Measurements from ENCODE around the gene CABLES1.

Gene CABLES1

DNA sequence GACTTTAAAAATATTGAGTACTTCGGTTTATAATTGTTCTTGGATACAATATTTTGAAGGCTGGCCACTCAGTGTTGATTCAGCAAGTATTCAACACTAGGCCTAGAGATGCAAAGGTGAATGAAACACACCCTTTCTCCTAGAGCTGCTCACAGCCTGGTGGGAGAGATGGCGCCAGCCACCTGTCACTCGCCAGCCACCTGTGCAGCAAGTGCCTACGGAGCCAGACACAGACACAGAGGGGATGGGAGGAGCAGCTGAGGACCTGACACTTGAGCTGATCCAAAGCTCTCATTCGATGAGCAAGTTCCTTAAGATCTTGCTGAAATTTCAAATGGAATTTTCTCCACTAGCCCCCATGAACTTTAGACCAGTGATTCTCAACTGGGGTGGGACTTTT lies 166.7 kb downstream of the CABLES1 start:
- DNase-seq (ENCODE audit: low read depth in 3 of 3) = no peak

DNA sequence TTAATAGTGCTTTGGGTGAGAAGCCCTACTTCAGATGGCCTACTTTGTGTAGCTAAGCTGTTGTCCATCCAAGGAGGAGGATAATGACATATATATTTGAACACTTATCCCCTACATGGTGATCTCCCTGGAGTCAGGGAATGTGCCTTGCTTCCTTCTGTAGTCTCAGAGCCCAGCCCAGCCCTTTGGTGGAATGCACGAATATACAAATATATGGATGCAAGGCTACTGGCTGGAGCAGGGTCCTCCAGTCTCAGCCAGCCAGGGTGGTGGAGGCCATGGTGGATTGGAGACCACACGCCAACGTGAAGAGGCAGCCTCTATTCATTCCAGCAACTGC lies 167.2 kb downstream of the CABLES1 start:
- DNase-seq (ENCODE audit: low read depth in 3 of 3) = no peak

DNA sequence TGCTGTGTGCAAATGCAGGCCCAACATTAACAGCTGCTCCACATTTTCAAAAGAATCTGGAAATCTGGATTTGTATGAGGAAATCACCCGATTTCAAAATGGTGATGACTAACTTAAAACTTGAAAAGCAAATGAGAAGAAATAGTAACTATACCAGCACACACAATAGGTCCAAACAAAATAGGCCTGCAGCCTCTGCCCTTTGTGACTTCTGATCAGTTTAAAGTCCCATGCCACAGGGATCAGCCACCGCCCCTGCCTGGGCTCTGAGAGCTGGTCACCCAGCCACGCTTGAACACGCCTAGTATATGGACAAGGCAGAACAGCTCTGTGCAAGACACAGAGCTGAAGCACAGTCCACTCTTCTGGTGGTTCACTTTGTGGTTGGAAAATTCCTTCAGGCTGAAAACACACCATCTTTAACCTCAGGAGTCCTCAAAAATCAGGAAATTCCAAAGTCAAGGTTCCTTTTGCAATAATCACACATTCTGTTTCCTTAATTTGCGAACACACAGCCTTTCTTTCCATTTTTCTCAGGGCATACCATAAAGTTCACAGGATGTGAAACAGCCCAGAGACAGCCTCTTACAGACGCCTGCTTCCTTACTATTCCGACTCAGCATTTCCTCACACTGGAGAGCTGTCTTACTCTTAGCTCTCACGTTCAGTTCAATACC lies 167.7 kb downstream of the CABLES1 start:
- no peak for DNase-seq (ENCODE audit: low read depth in 3 of 3)

DNA sequence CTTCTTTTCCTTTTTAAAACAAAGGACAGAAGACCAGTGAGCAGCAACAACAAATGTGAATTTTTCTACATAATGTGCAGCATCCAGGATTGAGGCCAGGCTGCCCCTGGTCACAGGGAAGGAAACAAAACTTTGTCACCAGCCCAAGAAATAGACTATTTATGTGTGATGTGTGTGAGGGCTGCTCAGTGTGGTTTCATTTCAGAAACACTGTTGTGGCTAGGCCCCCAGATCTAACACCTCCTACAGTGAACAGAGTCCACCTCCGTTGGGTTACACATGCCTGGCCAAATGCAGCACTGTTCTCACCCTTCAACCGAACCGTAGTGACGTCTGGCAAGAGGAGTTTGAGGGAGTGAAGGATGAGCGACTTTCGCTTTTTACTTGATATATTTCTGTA lies 171.5 kb downstream of the CABLES1 start:
- DNase-seq (ENCODE audit: low read depth in 3 of 3) = no peak

DNA sequence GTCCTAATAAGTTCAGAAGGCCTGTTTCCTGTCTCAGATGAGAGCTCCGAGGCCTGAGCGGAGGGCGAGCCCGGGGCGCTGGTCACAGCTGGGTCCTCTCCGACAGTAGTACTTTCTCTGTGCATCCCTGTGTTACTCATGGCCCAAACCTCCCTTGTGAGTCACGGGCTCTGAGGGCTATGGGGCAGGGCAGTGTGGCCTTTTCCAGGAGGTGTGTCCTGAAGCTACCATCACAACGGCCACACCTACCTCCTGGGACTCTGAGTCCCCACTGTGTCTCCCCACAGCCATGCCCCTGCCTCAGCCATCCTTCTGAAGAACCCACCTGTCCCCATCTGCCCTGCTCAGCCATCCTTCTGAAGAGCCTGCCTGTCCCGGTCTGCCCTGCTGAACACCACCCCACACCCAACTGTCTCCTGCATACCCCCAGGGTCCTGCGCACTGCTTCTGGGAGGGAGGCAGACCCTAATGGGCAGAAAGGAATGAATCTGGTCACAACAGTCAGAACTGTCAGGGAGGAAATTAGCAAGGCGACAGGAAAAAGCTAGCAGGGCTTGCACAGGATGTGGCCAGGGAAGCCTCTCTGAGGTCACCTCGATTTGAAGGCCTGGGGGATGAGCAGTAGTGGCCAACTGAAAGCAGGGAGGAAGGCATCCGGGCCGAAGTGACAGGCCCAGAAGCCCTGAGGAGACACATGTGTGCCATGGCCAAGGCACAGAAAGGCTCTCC lies 172.4 kb downstream of the CABLES1 start:
- no peak for DNase-seq (ENCODE audit: low read depth in 3 of 3)

Measured in stimulated activated CD4-positive, alpha-beta T cell treated with anti-CD3 and anti-CD28 coated beads, TNF-alpha, amount 100 ng/mL, for 48 hours (primary cell).